HL-60 (cell line): ENCODE results near the gene ZNF57.

Experiments
- DNase-seq, 2 experiments: peaks; one replicate each; pipeline ENCODE4 v3.0.0-alpha.2; 2010 to 2020; ENCODE audit warnings: low read depth in 1 of 2, low spot score in 1 of 2
- H3K27ac ChIP-seq: fragments of 250-450 bp; sonication (Bioruptor Pico); replicated peaks from 2 replicates; pipeline ENCODE4 v1.5.1; 2020; ENCODE audit warnings: mild to moderate bottlenecking, moderate library complexity
- H3K27me3 ChIP-seq: fragments of 250-450 bp; sonication (Bioruptor Pico); 2 replicates; pipeline ENCODE4 v1.5.1; 2021; ENCODE audit warnings: mild to moderate bottlenecking, moderate library complexity; ENCODE audit not compliant: insufficient read depth, poor library complexity, severe bottlenecking
- H3K4me3 ChIP-seq: replicated peaks from 2 replicates; pipeline ENCODE4 v1.5.1; 2011; ENCODE audit warnings: mild to moderate bottlenecking, control low read depth, low read length; ENCODE audit not compliant: insufficient read depth
- GABPA ChIP-seq: IDR thresholded peaks from 2 replicates; pipeline ENCODE4 v1.6.1; 2012; ENCODE audit warnings: low read depth
- POLR2AphosphoS5 ChIP-seq: IDR thresholded peaks from 2 replicates; pipeline ENCODE4 v1.6.1; 2012; ENCODE audit warnings: low read depth
- SPI1 ChIP-seq: IDR thresholded peaks from 2 replicates; pipeline ENCODE4 v1.6.1; 2012; ENCODE audit warnings: low read depth, mild to moderate bottlenecking, borderline replicate concordance
- TF ChIP-seq, protein P1 (sequence below): IDR thresholded peaks from 2 replicates; pipeline ENCODE4 v1.6.1; 2012; ENCODE audit warnings: low read depth; ENCODE audit not compliant: insufficient replicate concordance
- TF ChIP-seq, protein P2 (sequence below): IDR thresholded peaks from one replicate; pipeline ENCODE4 v1.5.1; 2011; ENCODE audit warnings: low read length, control low read depth, inconsistent platforms; ENCODE audit not compliant: insufficient read depth

ZNF57 gene

DNA sequence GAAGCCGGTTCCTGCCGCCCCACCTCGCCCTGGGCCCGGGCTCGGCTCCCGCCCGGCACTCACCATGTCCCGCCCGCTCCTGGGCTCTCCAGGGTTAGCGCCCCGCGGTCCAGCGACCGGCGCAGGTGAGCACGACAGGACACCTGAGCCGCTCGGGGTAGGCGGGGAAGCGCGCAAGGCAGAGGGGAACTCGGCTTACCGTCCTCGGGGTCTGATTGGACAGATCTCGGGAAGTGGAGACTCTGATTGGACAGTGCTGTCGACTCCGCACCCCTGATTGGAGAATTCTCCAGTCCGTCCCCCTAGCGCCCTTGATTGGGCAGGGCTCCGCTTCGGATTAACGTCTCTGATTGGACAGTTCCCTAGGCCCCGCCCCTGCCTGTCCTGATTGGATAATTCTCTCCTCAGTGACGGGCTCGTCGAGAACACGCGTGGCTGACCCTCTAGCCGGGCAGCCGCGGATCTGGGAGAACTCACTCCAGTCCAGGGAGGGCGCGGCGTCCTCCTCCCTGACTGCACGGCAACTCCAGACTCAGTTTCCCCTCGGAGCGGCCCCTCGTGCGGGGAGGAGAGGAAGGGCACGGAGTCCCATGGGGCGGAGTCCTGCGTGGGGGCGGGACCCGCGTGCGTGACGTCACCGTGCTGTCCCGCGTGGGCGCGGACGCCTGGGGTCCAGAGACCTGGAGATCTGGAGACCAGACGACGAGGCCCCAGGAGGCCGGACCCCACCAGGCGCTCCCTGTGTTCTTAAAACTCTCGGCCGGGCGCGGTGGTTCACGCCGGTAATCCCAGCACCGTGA is 44.2 kb downstream of the ZNF57 start, which contains the start of gene ZNF77:
Gene ZNF77, minus strand, starts transcription at position 197 of the 800 bp plus-strand sequence. Its CDS starts 131 bp downstream, at position 66.
- Histone ChIP-seq H3K27ac (peak within 1 kb of the TSS; percentile 78), H3K4me3 (peak within 1 kb of the TSS; percentile 66), H3K27me3 (no peaks in the 10 kb centered on the region)
- TF ChIP-seq, protein P1, sequence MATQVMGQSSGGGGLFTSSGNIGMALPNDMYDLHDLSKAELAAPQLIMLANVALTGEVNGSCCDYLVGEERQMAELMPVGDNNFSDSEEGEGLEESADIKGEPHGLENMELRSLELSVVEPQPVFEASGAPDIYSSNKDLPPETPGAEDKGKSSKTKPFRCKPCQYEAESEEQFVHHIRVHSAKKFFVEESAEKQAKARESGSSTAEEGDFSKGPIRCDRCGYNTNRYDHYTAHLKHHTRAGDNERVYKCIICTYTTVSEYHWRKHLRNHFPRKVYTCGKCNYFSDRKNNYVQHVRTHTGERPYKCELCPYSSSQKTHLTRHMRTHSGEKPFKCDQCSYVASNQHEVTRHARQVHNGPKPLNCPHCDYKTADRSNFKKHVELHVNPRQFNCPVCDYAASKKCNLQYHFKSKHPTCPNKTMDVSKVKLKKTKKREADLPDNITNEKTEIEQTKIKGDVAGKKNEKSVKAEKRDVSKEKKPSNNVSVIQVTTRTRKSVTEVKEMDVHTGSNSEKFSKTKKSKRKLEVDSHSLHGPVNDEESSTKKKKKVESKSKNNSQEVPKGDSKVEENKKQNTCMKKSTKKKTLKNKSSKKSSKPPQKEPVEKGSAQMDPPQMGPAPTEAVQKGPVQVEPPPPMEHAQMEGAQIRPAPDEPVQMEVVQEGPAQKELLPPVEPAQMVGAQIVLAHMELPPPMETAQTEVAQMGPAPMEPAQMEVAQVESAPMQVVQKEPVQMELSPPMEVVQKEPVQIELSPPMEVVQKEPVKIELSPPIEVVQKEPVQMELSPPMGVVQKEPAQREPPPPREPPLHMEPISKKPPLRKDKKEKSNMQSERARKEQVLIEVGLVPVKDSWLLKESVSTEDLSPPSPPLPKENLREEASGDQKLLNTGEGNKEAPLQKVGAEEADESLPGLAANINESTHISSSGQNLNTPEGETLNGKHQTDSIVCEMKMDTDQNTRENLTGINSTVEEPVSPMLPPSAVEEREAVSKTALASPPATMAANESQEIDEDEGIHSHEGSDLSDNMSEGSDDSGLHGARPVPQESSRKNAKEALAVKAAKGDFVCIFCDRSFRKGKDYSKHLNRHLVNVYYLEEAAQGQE, result no peak
- TF ChIP-seq, protein P2, sequence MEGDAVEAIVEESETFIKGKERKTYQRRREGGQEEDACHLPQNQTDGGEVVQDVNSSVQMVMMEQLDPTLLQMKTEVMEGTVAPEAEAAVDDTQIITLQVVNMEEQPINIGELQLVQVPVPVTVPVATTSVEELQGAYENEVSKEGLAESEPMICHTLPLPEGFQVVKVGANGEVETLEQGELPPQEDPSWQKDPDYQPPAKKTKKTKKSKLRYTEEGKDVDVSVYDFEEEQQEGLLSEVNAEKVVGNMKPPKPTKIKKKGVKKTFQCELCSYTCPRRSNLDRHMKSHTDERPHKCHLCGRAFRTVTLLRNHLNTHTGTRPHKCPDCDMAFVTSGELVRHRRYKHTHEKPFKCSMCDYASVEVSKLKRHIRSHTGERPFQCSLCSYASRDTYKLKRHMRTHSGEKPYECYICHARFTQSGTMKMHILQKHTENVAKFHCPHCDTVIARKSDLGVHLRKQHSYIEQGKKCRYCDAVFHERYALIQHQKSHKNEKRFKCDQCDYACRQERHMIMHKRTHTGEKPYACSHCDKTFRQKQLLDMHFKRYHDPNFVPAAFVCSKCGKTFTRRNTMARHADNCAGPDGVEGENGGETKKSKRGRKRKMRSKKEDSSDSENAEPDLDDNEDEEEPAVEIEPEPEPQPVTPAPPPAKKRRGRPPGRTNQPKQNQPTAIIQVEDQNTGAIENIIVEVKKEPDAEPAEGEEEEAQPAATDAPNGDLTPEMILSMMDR, result no peak
- TF ChIP-seq SPI1 (peak; percentile 39; the same call in 1 of the 2 replicates), GABPA (peak; percentile 18; the same call in 1 of the 2 replicates), POLR2AphosphoS5 (no peak)
- peak; percentile 97 to 99 for DNase-seq

DNA sequence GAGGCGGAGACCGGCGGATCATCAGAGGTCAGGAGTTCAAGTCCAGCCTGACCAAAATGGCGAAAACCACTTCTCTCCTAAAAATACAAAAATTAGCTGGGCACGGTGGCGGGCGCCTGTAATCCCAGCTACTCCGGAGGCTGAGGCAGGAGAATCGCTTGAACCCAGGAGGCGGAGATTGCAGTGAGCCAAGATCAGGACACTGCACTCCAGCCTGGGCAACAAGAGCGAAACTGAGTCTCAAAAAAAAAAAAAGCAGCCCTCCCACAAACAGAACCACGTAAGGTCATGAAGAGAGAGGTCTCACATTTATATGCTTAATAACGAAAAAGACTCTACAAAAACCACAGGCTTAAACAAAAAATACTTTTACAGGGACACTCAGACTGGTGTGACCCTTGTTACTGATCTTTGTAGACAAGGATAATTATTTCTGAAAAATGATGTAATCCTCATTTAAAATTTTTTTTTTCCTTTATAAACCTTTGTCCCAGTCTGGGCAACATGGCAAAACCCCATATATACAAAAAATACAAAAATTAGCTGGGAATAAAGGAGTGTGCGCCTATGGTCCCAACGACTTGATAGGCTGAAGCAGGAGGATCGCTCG is 45.0 kb downstream of the ZNF57 start:
- Histone ChIP-seq H3K4me3 (peak overlapping the region; percentile 66), H3K27ac (peak overlapping the region; percentile 78), H3K27me3 (no peaks in the 10 kb centered on the region)
- TF ChIP-seq SPI1 (no peak), POLR2AphosphoS5 (no peak), GABPA (no peak)
- TF ChIP-seq, protein P2, result no peak
- TF ChIP-seq, protein P1, result no peak
- no peak for DNase-seq

DNA sequence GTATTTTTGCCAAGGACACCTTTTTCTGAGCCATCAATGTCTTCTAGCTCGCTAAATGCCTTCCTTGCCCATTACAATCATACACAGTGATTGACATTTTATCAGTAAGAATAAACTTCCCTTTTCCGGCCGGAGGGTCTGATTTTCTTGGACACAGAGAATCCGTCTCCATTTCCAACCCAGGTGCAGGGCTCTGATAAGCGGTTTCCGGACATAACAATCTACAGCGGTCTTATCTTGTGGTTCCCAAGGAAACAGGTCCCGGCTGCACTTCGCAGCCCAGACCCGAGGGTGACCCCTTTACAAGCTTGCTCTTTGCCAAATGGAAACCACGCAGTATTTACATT is 49.2 kb downstream of the ZNF57 start:
- Histone ChIP-seq H3K4me3 (peak overlapping the region; percentile 93), H3K27me3 (no peaks in the 10 kb centered on the region), H3K27ac (peak overlapping the region; percentile 91)
- peak in 1 of 2 experiments; percentile 46 for DNase-seq
- TF ChIP-seq, protein P2, result no peak
- TF ChIP-seq GABPA (no peak), SPI1 (no peak), POLR2AphosphoS5 (no peak)
- TF ChIP-seq, protein P1, result no peak
